Stomach (tissue), 4 donors: ENCODE results near the gene SMAD2.

Source experiments
- EP300 ChIP-seq: sonication (generic); formaldehyde crosslinking; IDR thresholded peaks from one replicate; pipeline ENCODE4 v1.6.1; 2017; ENCODE audit warnings: antibody characterized with exemption
- POLR2AphosphoS5 ChIP-seq, 3 donors: sonication (generic); formaldehyde crosslinking; IDR thresholded peaks; one replicate each; pipeline ENCODE4 v1.6.1; 2016; ENCODE audit warnings: antibody characterized with exemption in 3 of 3

DNA sequence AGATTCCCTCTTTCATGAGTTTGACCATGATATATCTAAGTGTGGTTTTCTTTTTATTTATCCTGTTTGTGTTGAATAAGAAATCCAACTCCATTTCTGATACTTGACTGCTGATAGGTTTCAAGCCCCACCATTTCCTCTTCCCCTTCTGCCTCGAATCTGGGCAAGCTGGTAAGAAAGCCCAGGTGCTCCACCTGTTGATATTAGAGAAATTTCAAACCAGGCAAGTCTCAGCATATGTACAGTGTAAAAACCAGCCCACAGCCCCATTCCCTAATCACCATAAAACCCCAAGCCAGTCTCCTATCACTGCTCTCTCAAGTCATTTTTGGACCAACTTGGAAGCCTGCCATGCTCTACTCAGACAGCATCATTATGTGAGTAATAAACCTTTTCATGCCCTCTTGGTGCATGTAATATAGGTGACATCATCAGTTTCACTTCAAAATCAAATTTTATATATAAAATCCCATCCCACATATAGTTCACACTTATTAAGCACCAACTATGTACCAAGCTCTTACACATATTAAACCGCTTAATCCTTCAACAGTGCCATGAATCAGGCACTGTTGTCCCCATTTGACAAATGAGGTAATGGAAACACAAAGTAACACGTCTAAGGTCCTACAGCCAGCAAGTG is 46.6 kb downstream of the SMAD2 start:
- TF ChIP-seq POLR2AphosphoS5 (IDR thresholded peaks at IDR 0.05), result no peak
- TF ChIP-seq EP300, result no peak
